Kidney tubule cell (primary cell): Measurements from ENCODE around the gene CAMK2A.

Experiments used
- DNase-seq: peaks from one replicate; pipeline ENCODE4 v3.0.0-alpha.2; 2018; ENCODE audit warnings: low spot score

CAMK2A gene

GRCh38 chr5:150278046-150278730 is 11.4 kb downstream of the CAMK2A start:
- DNase-seq = peak; percentile 9

DNA sequence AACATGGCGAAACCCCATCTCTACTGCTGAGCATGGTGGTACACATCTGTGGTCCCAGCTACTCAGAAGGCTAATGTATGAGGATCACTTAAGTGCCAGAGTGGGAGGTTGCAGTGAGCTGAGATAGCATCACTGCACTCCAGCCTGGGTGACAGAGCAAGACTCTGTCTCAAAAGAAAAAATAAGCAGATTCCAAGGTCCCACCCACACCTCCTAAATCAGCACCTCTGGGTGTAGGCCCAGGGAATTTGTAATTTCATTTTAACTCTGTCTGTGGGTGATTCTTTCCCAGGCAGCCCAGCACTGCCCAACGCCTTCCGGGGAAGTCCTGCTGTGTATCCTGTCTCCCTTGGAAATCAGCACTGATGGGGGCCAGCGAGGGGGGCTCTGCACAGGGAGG is 12.5 kb downstream of the CAMK2A start:
- DNase-seq = no peak

GRCh38 chr5:150274811-150275210 is 14.8 kb downstream of the CAMK2A start:
- no peak for DNase-seq

DNA sequence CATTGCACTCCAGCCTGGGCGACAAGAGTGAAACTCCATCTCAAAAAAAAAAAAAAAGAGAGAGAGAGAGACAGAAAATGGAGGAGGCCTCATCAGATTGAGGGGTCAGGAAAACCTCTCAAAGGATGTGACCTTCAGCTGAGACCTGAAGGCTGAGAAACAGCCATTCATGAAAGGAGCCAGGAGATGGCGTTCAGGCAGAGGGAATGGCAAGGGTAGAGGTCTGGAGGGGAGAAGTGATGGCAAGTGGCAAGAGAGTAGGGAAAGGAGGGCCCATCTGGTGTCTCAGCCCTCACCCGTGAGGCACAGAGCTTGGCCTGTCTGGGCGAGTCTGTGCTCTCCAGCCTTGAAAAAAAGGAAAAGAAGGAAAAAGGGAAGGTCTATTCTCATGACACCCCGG is 17.0 kb downstream of the CAMK2A start:
- DNase-seq = peak; percentile 42

DNA sequence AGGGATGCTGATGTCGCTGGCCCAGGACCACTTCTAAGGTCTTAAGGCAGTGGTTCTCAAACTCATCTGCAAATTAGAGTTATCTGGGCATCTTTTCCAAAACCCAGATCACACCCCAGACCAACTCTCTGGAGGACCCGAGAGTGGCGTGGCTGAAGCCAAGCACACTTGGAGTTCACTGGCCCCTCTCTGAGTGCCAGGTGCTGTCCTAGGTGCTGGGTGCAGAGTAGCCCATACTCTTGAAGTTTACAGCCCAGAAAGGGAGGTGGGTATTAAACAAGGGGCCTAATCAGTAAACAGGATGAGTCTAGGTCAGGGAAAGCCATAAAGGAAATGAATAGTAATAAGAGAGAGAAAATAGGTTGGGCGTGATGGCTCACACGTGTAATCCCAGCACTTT is 17.6 kb downstream of the CAMK2A start:
- no peak for DNase-seq

DNA sequence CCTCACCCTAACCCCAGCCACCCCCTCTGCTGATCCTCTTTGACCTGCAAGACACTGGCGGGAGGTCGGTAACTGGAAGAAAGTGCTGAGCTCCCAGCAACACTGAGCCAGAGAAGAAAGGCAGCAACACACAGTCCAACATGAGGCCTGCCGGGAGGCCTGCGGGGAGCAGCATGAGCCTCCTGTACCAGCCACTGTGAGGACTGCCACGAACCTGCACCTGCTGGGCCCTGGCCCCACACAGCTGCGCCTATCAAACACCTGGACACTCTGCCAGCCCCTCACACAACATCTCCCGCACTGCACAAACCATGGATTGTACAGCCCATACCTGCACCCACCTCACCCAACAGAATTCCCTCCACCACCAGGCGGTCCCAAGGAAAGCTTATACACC is 18.3 kb downstream of the CAMK2A start:
- no peak for DNase-seq

- DNase-seq = no peak
Measured at GRCh38 chr5:150270541-150271295, 18.9 kb downstream of the CAMK2A start.

DNA sequence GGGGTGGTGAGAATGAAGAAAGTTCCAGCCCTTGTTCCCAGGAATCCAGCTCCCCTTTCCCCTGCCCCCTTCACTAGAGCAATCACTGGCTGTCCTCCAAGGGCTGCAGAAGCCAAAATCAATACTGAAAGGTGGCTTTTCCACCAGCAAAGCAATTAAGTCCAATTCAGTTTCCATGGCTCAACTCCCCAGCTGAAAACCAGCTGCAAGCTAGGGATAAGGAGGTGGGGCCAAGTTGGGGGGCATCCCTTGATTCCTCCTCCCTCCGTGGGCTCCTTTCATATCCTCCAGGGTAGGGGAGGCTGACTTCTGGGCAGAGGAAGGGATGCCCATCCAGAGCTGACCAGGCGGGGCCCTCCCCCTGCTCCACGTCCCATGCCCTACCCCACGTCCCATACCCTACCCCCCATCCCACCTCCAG is 22.7 kb downstream of the CAMK2A start:
- no peak for DNase-seq

GRCh38 chr5:150265870-150266383 is 23.6 kb downstream of the CAMK2A start:
- DNase-seq = no peak

DNA sequence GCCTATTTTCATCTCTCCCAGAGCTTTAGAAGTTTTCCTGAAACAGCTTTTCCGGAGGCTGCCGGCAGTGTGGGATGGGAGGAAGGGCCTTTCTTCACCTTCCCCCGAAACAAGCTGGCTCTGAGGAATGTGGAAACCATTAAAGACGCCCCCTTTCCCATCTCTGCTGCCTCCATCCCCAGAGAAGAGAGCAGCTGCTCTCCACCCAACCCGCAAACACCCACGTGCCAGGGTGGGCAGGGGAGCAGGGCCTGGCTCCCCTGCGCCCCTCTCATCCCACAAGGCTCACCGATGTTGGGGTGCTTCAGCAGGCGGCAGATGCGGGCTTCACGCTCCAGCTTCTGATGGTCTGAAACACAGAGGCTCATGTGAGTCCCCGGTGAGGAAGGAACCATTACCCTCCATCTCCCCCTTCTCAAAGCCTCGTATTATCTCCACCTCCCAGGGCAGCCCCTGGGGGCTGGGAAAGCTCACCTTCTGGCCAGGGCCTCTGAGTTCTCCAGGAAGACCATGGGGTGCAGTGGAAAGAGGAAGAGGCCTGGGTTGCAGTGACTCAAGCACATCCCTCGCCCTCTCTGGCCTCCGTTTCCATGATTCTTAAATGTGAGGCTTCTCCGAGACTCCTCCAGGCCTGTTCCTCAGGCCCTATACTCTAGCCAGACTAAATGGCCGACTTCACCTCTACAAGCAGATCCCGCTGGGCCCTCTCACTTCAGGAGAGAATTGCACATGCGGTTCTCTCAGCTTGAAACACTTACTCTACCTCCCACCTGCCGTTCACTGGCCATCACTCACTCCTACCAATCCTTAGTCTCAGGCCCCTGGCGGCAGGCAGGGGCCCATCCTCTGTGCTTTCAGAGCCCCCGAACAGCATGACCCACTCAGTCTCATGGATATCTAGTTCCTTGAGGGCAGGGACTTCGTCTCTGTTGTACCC is 24.6 kb downstream of the CAMK2A start:
- no peak for DNase-seq

GRCh38 chr5:150263801-150264621 is 25.6 kb downstream of the CAMK2A start:
- DNase-seq = peak; percentile 93

GRCh38 chr5:150263375-150263775 is 26.2 kb downstream of the CAMK2A start:
- DNase-seq = no peak

DNA sequence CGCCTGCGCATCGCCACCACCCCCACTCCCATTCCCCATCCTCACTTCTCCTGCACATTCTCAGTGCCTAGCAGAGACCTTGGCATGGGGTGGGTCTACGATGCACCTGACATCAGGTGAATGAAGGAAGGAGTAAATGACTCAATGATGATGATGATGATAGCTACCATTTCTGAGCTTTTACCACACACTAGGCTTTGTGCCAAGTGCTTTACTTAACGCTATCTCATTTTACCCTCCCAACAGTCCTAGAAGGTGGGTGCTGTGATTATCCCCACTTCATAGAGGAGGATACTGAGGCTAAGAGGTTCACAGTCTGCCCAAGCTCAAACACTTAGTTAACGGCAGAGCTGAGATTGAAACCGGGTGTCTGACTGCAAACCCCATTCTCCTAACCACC is 27.1 kb downstream of the CAMK2A start:
- no peak for DNase-seq

DNA sequence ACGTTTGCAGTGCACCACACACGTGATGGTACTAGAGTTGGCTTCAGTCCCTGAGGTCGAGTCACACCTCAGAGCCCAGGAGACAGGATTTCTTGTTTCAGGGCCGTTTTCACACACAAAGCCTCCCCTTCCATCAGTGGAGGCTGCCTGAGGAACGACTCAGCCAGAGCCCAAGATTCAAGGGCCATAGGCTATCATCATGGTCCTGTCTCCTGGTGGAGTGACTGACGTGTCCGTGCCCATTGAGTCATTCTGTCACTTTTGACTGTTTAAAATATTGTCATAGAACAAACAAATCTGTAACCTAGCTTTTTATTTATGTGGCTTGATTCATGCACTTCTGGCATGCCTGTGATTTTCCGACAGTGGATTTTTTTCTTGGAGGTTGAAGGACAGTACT is 28.3 kb downstream of the CAMK2A start:
- peak; percentile 81 for DNase-seq

- DNase-seq = peak; percentile 33
Measured at GRCh38 chr5:150258130-150258529, 31.4 kb downstream of the CAMK2A start.

DNA sequence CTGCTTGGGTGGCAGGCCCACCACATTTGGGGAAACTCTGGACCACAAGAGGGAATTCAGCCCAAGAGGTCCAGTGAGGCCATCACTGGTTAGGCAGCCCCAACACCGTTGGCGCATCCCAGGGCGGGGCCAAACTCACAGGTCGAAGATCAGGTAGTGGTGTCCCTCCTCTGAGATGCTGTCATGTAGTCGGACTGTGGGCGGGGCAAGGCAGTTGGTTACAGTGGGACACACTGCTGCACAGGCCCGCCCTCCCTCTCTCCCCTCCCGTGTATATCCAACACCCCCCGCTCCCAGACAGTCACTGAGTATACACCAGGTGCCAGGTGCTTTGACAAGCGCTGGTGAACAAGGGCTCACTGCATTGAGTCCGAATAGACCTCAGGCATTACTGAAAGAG is 32.1 kb downstream of the CAMK2A start:
- no peak for DNase-seq

DNA sequence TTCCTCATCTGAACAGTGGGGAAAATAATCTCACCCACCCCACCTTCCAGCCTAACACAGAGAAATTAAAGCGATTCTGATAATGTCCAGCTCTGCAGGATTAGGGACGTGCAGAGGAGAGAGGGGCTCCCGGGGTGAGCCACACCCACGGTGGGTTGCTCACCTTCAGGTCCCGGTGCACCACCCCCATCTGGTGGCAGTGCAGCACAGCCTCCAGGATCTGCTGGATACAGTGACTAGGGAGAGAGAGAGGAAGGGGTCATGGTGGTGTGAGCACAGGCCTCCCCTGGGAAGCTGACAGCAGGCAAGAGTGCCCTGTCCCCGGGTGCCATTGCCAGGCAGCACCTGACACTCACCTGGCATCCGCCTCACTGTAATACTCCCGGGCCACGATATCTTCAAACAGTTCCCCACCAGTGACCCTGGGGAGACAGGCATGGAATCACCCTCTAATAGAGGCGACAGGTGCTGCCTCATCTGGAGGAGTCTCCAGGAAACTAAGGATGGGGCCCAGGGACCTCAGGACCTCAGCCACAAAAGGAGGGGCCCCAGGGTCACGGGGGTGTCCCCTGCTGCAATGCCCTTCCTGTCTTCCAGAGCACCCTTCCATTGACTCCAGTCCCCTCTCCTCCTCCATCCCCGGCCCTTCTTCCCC is 33.0 kb downstream of the CAMK2A start:
- no peak for DNase-seq

GRCh38 chr5:150255659-150256409 is 33.7 kb downstream of the CAMK2A start:
- DNase-seq = no peak

- no peak for DNase-seq
Measured at GRCh38 chr5:150254774-150255173, 34.8 kb downstream of the CAMK2A start.

DNA sequence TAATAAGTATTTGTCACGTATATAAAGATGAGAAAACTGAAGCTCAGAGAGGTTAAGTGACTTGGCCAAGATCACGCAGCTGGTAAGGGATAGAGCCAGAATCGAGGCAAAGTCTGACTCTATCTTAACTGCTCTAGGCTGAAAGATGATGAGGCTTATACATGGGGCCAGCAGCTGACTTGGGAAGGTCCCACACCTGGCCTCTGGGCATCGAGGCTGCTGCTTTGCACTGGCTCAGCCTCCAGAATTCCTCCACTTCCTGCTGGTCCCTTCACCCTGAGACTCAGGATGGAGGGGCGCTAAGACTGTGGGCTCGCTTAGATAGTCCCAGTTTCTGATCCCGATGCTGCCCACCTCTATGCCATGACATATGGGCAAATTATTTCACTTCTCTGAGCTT is 35.2 kb downstream of the CAMK2A start:
- no peak for DNase-seq
